Left renal pelvis (tissue), 4 donors: ENCODE data around the gene NPW. TPM values are rescaled to one million over a fixed set of nuclear protein-coding genes. Genes with fewer than 3 reads are reported as not detected.
"Not testable (repeated sequence)": the region's sequence is repeated elsewhere in the genome, so short reads cannot be mapped to it uniquely, and the experiment has no call there.

Experiments used
- DNase-seq, 4 donors: peaks; one replicate each; pipeline ENCODE4 v3.0.0-alpha.2; 2013; ENCODE audit warnings: low read depth in 4 of 4, low spot score in 3 of 4
- polyA plus RNA-seq, 4 donors: library from polyadenylated mRNA; unstranded; fragments of 120-200 nt; gene quantifications; one replicate each; pipeline ENCODE4 v1.2.1, GENCODE V29; 2013; ENCODE audit not compliant: insufficient read length in 4 of 4

NPW gene
- polyA plus RNA-seq, 4 donors: 4.2 to 12.3 (median 7.3) TPM

DNA sequence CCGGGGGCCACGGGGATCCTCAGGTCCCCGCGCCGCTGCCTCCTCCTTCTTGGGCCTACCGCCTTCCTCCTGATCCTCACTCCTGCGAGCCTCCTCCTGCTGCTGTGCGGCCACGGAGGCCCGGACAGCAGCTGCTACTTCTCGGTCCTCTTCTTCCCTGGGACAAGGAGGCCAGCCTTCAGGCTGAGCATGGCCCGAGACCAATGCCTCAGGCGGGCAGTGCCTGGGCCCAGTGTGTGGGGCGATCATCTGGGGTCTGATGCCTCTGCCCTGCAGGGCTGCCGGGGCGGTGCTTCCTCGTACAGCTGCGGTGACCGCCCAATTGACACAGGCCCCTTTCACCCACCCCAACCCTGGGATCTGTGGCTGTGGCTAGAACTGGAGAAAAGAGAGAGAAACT is 18.6 kb upstream of the NPW start:
- no peak for DNase-seq

DNA sequence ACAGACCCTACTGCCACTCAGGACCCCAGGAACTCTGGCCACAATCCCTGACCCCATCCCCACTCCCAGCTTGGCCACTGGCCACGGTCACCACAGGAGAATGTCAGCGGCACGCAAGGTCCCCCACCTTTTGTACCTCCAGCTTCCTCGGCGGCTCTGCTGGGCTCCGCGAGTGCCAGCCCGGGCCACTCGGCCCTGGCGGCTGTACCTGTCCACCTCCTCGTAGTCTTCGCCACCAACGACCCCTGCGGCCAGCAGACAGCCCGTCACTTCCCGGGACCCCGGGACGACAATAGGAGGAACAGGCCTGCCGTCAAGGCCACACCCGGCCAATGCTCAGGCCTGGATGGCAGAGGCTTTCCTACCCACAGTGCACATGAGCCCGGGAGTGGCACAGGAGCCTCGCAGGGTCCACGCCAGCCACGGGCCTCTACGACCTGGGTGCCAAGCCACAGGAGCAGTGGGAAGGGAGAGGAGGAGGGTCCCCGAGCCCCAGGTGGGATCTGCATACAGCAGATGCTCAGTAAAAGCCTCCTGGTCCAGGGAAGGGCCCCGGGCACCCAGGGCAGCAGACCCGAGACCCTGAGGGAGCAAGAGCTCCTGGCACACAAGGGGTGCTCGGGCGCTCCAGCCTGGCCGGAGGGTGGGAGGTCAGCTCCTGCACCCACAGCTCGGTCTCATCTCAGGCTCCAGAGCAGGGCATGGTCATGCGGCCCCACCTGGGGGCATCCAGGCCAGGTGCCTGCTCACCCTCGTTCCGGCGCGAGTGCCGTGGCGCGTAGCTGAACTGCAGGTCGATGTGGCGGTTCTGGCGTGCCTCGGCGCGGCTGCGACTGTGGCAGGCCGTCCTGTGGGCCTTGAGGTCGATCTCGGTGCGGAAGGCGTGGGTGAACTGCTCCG is 17.9 kb upstream of the NPW start:
- no peak for DNase-seq

DNA sequence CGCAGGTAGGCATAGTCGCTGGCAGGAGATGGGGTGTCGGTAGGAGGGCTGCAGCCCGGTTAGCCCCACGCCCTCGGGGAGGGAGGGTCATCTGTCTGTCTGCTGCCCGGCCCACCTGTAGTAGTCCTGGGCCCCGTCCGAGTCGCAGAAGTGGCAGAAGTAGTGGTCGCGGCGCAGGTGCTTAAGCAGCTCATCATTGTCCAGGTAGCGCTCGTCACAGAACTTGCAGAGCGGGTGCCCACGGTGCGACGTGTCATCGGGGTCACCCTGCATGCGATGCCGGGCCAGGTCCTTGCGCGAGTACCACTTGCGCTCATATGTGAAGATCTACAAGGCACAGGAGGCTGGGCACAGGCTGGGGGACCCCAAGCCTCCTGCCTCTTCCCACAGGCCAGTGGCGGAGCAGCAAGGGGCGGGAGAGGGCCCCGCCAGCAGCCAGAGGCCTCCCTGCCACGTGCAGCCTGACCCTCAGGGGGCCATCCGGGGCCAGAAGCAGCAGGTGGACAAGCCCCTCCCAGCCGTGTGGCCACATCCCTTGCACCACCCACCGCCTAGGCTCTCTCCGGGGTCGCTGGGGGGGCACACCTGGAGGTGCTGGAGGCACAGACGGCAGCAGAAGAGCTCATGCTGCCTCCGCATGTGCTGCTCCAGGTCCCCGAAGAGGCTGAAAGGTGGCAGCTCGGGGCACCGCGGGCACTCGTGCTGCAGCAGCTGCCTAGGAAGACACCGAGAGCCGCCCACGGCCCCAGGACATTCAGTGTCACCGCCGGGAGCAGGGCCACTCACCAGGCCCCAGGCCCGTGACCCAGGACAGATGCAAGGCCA is 17.0 kb upstream of the NPW start:
- DNase-seq: no peak

DNA sequence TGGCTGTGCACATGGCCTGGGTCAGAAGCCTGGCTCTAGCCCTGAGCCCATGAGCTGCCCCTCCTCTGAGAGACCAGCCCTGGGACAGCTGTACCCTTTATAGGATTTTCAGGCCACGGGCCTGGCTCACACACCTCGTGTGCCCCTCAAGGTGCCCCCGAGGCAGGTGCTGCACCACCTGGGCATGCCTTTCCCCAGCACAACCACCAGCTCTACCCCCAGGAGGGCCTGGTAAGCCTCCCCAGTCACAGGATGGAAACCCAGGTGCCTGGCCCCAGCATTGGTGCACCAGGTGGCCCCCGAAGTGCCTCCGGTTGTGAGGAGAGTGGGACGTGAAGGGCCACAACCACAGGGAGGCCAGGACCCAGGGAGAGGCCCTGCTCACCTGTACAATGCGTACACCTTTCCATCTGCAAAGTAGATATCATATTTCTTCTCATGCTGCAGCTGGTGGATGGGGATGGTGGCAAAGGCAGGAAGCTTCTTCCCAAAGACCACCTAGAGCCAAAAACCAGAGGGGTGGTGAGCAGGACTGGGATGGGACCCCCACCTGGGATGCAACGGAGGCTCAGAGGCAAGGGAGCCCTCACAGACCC is 16.3 kb upstream of the NPW start:
- no peak for DNase-seq

DNA sequence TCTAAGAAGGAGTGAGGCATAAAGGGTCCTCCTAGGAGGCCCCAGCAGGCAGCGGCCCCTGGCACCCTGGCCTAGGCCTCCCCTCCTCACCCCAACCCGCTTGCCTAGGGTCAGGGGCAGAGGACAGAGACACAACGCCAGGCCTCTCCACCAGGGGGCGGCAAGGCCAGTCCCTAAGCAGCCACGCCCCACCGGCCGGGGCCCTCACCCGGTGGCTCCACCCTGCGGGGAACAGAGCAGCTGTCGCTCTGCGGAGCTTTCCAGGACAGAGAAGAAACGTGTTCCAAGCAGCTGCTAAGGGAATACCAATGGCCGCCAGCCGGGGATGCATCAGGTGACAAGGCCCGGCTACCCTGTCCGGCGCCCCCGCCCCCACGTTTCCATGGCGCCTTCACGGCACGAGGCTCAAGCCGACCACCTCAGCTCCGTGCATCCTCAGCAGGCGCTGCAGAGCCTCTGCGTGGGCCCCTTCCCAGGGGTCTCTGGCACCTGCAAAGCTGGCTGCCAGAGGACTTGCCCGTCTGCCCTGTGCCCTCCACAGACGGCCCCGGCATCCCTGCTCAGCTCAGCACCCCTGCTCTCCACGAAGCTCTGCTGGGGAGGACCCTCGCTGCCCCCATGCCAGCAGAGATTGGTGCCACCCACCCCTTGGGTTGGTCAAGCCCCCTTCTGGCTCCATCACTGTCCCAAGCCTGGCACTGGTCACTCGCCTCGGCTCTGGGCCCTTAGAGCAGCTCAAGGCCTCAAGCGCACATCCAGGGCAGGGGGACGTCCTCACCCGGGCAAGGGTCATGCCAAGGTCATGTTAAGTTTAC is 15.6 kb upstream of the NPW start:
- DNase-seq: peak in 1 of 4 donors; percentile 70

DNA sequence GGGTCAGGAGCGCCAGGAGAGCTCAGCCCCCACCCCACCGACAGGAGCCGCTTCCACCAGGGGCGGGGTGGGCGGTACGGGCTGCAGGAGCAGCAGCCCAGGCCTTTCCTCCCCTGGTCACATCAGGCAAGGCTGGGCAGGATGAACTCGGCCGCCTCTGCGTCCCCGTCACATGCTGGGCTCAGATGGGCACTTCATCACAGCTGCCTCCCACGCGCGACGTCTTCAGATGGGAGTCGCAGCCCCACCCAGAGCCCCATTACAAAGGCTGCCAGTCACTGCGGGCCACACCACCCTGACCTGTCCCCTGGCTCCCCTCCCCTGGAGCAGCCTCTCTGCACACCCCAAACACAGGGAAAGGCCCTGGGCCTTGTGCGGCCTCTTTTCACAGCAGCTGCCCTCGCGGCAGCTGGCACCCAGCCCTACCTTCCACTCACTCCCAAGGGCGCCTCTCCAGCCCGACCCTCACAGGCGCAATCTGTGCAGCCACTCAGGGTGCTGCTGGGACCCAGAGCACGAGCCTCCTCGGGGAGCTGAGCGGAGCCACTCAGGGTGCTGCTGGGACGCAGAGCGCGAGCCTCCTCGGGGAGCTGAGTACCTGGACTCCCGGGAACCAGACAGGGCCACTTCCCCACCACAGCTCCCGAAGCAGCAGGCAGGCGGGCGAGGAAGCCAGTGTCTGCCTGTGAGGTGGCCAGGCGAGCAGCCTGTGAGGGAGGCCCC is 14.6 kb upstream of the NPW start:
- DNase-seq: no peak

DNA sequence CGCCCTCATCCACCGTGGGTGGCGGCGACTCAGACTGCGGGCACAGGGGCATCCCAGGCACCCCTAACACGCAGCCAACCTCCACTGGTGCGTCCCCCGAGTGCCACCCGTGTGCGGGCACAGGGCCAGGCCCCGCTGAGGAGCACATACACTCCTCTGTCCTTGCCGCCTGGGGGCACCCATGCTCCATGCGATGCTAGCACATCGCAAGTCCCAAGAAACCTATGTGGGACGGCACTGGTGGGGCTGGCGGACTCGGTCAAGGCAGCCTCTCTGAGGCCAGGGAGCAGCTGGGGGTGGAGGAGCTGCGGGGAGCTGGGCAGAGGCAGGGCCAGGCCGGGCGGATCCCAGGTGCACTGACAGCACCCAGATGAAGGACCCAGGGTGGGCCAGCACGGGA is 13.9 kb upstream of the NPW start:
- DNase-seq: no peak

DNA sequence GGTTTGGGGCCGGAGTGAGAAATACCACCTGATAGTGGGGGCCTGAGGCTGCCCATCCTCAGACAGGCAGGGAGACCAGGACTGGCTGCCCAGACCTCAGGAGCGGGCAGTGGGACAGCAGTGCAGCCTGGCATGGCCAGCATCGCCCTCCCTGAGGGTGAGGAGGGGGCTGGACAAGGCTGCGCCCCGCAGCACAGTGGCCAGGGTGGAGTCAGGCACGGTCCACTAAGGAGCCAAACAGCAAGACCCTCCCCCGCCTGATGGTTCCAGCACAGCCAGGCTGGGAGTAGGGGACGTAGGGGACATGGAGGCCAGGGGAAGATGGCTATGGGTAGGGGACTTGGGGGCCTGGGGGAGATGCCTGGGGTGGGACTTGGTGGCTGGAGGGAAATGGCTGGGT is 13.3 kb upstream of the NPW start:
- no peak for DNase-seq

DNA sequence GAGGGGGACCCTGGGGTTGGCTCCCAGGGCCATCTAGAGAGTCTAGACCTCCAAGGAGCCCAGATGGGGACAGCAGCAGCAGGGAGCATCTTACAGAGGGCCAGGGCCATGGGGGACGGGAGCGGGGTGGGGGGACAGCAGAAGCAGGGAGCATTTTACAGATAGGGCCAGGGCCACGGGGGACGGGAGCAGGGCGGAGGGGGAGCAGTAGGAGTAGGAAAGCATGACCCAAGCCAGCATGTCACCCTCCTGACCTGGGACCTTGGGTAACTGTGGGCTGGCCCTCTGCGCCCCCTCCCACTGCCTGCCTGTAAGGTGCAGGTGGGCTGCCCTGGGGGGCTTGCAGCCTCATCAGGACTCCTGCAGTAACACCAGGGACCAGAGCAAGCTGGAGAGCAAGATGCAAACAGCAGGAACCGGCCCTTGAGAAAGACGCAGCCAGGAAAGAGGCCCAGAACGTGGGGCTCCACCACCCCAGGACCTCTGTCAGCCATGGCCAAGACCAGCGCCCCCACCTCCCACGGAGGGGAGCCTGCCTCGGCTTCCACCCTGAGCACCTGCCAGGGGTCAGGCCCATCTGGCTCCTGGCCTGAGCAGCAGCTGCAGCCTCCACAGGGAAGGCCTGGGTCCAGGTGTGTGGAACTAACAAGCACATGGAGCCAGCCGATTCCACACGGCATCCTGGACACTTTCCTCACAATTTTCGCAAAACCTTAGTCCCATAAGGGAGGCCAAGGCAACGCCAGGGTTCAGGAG is 12.3 kb upstream of the NPW start:
- DNase-seq: no peak

DNA sequence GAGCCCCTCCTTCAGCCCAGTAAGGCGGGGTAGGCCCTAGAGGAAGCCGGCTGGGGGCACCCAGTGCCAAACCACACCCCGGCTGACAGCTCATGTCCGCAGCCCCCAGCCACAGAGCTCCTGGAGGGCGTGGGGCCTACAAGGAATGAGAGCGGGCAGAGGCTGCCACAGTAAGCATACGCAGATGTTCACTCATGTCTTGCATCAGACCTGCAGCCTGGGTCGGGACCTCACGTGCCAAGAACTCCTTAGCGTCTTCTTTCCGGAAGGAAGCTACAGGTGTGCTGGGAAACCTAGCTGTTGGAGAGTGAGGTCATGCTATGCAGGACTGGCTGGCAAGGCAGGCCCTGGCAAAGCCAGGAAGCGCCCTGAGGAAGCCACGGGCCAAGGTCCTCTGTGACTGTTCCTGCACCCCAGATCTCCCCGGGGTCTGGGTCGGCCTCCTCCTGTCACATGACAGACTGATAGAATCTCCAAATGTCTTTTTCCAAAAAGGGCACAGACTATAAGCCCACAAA is 11.5 kb upstream of the NPW start:
- DNase-seq: no peak

DNA sequence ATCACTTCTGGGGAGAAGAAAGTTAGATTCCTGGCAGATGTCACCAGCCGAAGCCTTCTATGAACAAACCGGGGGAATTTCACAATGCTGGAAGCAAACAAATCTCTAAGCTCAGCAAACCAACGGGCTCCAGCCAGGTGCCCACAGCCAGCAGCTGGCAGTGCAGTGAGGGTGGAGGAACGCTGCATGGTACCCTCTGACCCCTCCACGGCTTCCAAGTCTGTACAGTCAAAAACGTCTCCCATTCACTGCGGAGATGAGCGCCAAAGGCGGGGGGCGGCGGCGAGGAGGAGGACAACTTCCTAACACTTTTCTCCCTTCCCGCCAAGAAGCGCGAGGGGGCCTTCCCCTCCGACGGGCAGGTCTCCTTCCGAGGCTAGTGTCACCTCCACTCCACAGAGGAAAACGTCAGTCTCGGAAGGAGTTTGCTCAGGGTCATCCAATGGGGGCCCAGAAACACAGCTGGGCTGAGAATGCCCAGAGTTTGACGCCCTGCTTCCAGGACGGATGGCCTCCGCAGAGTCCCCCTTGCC is 10.9 kb upstream of the NPW start:
- no peak for DNase-seq

DNA sequence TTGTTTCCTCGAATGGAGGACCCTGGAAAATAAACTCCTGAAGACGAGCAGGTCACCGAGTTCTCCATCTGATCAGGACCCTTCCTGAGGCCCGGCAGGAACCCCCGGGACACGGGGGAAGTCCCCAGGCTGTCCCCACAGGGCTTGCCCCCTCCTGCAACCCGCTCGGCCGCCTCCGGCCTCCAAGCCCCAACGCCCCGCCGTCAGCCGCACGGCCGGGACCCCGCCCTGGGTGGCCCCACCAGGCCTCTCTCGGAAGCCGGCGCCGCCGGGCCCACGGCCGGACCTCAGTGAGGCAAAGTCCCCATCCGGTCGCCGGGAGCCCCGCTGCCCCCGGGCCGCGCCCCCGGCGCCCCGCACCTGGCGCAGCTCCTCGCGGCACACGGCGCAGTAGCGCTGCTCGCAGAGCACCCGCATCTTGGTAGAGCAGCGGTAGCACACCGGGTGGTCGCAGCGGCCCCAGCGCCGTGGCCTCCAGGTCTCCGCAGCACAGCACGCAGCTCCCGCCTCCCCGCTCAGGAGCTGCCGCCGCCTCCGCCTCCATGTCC is 10.3 kb upstream of the NPW start:
- no peak for DNase-seq

DNA sequence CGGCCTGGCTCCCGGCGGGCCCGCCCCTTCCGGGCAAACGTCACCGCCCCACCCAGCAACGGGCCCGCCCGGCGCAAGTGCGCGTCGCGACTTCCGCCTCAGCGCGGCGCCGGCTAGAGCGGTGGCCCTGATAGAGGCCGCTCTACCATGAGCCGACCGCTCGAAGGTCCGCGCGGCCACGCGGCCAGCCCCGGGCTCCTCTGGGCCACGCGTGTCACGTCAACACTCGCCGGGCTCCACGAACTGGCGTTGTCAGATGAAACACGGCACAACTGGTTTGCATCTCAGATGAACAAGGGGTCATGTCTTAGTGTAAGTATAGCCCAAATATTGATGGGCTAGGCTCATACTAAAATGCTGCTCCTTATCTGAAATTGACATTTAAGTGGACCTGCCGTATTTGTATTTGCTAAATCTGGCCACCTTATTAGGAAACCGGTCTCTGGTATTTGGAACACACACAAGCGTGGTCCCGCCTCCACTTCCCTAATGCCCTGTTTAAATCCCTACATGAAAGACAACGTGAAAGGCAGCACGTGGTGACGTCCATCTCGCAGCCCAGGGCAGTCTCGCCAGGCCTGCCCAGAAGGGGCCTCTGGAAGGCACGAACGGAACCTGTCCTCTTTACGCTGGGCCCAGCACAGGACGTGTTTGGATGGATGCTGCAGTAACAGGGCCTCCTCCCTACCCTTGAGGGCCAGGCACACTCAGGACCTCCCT is 9.6 kb upstream of the NPW start, which contains the start of gene ZNF598:
Gene ZNF598 (minus strand): TSS at position 31 of the 720 bp plus-strand sequence.
- peak in 1 of 4 donors; percentile 75 for DNase-seq

DNA sequence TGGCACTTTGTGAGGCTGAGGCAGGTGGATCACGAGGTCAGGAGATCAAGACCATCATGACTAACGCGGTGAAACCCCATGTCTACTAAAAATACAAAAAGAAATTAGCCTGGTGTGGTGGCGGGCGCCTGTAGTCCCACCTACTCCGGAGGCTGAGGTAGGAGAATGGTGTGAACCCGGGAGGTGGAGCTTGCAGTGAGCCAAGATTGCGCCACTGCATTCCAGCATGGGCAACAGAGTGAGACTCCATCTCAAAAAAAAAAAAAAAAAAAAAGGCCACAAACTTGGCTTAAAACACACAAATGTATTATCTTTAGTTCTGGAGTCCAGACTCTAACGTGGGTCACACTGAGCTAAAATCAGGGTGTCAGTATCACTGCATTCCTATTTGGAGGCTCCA is 7.9 kb upstream of the NPW start:
- DNase-seq: not testable (repeated sequence)

DNA sequence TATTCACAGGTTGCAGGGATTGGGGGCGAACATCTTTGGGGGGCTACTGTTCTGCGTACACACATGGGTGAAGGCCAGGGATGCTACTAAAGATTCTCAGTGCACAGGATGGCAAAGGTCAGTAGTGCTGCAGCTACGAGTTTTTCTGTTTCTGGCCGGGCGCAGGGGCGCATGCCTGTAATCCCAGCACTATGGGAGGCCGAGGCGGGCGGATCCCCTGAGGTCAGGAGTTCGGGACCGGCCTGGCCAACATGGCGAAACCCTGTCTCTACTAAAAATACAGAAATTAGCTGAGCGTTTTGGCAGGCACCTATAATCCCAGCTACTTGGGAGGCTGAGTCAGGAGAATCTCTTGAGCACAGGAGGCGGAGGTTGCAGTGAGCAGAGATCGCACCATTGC is 6.1 kb upstream of the NPW start:
- DNase-seq: no peak

DNA sequence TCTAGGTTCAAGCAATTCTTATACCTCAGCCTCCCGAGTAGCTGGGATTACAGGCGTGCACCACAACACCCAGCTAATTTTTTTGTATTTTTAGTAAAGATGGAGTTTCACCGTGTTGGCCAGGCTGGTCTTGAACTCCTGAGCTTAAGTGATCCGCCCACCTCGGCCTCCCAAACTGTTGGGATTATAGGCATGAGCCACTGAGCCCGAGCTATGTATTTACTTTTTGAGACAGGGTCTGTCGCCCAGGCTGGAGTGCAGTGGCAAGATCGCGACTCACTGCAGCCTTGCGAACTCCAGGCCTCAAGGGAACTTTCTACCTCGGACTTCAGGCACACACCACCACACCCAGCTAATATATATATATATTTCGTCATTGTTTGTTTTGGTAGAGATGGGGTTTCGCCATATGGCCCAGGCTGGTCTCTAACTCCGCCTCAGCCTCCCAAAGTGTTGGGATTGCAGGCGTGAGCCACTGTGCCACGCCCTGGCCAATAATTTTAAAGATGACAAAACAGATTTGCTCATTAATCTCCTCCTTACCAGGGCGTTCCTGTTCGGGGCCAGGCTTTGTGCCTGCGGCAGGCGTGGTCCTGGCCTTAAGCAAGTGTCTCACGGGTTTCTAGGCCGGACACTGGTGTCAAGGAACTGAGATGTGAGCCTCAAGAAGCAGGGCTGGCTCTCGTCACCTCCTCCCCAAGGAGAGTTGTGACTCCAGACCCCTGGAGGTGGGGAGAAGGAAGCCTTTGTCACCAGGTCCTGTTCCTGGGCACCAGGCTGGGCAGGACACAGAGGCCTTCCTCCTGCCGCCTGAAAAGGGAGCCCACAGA is 4.3 kb upstream of the NPW start:
- no peak for DNase-seq

DNA sequence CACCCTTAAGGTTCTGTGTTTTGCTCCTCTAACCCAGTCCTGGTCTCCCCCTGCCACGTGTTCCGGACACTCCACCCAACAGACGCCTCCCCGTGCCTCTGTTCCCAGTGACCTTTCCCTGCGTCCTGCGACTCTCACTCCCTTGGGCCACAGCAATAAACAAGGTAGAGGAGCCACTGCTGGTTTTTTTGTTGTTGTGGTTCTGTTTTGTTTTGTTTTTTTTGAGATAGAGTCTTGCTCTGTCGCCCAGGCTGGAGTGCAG is 3.7 kb upstream of the NPW start:
- DNase-seq: no peak
